GOT3 (cell line): Measurements from ENCODE around the gene RNASE8.
"Not testable (repeated sequence)": the region's sequence is repeated elsewhere in the genome, so short reads cannot be mapped to it uniquely, and the experiment has no call there.

Source experiments
- DNase-seq: peaks from one replicate; lab custom pipeline; 2025; ENCODE audit warnings: mixed read lengths; lab: John Stamatoyannopoulos, UW

The RNASE8 gene

GRCh38 chr14:21030531-21030930 lies 27.1 kb upstream of the RNASE8 start:
- DNase-seq: no peak

DNA sequence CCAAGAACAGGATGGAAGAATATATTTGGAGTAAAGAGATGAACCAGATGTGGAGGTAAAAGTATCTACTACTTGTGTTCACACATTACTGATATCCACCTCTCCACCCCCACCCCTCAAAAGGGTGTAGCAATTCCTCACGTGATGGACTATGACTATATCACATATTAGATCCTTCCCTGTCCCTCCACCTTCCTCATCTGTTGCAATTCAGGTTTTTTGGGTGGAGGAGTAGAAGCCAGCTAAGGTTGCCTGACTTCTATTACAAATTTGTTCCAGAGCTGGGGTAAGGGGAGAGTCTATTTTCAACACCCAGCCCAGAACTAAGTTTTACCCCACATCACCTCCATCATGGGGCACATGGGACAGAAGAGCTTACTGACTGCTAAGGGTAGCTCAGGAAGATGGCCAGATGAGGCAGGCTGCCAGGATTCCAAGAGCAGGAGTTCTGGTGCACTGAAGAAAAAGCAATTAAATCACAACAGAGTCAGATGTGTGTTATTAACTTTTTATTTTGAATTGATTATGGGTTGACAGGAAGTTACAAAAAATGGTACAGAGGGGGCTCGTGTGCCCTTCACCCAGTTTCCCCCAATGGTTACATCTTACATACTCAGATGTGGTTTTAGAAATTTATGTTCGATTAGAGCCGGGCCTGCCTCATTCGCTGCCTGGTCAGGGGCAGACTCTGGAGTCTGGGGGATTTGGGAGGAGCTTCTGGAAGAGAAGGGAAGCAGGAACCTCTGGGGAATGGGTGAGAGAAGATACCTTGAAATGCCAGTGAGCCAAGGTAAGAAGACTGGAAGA lies 25.1 kb upstream of the RNASE8 start:
- no peak for DNase-seq

DNA sequence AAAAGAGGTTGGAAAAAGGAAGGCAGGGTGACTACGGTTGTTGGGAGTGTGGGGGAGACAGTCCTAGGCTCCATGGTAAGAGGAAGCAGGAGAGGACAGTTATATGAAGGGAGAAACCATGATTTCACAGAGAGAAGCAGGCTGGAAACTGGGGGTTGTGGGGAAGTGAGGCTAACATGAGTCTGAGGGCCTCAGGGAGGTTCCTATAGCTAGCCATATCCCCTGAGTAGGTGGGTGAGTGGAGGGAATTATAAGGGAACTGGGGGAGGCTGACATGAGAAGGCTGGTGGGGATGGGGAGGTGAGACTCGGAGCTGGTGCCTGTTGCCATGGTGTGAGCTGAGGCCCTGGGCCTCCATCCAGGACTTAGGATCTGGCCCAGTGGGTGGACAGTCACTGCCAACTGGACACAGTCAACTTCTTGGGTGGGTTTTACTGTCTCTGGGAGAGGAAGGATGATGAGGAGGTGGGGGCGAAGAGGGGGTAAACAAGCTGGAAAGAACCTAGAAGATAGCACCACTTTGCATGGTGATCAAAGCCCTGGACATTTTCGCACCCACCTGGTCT lies 24.4 kb upstream of the RNASE8 start:
- DNase-seq: no peak

GRCh38 chr14:21034707-21035106 lies 22.9 kb upstream of the RNASE8 start, which contains the start of gene RNASE13:
RNASE13 (minus strand) TSS chr14:21034807; CDS start chr14:21034288, 519 bp downstream.
- no peak for DNase-seq

- DNase-seq: no peak
Observed at GRCh38 chr14:21036751-21037150, 20.9 kb upstream of the RNASE8 start.

- DNase-seq: no peak
Observed at GRCh38 chr14:21037156-21037555, 20.5 kb upstream of the RNASE8 start.

DNA sequence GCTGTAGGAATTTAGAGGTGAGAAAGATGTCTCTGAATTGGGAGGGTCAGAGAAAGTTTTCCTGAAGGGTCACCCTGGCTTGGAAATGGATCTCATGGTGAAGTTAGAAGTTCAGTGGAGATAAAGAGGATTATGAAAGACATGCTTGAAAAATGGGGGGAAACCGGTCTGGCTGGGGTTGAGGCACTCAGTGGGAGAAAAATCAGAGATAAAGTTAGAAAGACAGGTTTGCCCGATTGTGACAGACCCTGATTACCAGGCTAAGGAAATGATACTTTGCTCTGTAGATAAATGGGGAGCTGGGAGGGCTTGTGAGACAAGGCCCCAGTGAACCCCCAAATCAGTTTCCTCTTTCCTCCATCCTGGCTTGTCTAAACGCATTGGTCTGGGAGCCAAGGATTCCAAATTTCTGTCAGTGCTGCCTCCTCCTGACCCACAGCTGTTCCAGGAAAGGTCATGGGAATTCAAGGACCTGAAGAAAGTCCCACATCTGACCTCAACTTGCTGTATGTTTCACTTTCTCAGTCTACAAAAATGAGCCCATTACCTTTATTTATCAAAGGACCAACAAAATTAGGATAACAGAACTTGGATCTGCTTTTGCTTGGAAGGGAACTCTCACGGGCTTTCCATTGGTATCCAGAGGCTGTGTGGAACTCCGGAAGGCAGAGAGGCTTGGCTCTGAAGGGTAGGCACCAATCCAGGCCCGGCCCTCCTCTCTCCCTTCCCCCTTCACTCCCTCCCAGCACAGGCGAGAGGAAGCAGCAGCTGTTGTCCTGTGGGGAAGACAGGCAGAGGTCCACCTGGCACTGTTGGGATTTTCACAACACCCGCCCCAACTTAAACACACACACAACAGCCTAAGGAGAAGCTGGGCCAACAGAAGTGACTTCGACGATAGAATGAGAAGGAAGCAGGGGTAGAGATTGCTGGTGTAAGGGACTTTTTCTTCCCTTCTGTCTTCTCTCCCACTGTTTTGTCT lies 18.9 kb upstream of the RNASE8 start:
- no peak for DNase-seq

- DNase-seq: no peak
Observed at GRCh38 chr14:21039585-21040369, 17.8 kb upstream of the RNASE8 start.

- no peak for DNase-seq
Observed at GRCh38 chr14:21040370-21040925, 17.2 kb upstream of the RNASE8 start.

- not testable (repeated sequence) for DNase-seq
Observed at GRCh38 chr14:21040941-21041340, 16.7 kb upstream of the RNASE8 start.

- DNase-seq: no peak
Observed at GRCh38 chr14:21041676-21042433, 15.8 kb upstream of the RNASE8 start, which contains the start of gene RNASE7. RNASE7 (plus strand) TSS chr14:21042362; CDS start chr14:21042993, 631 bp downstream.

DNA sequence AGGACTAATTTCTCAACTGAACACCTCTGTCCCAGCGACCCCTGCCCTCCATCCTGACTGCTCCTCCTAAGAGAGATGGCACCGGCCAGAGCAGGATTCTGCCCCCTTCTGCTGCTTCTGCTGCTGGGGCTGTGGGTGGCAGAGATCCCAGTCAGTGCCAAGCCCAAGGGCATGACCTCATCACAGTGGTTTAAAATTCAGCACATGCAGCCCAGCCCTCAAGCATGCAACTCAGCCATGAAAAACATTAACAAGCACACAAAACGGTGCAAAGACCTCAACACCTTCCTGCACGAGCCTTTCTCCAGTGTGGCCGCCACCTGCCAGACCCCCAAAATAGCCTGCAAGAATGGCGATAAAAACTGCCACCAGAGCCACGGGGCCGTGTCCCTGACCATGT lies 14.7 kb upstream of the RNASE8 start:
- no peak for DNase-seq

DNA sequence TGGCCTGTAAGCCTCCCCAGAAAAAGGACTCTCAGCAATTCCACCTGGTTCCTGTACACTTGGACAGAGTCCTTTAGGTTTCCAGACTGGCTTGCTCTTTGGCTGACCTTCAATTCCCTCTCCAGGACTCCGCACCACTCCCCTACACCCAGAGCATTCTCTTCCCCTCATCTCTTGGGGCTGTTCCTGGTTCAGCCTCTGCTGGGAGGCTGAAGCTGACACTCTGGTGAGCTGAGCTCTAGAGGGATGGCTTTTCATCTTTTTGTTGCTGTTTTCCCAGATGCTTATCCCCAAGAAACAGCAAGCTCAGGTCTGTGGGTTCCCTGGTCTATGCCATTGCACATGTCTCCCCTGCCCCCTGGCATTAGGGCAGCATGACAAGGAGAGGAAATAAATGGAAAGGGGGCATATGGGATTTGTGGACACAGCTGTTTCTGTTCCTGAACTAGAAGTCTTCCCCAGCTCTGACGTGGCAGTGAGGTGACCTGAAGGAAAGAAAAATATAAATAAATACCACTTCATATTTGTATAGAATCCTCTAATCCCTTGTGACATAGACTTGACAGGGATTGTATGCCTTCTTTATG lies 14.1 kb upstream of the RNASE8 start:
- DNase-seq: no peak

DNA sequence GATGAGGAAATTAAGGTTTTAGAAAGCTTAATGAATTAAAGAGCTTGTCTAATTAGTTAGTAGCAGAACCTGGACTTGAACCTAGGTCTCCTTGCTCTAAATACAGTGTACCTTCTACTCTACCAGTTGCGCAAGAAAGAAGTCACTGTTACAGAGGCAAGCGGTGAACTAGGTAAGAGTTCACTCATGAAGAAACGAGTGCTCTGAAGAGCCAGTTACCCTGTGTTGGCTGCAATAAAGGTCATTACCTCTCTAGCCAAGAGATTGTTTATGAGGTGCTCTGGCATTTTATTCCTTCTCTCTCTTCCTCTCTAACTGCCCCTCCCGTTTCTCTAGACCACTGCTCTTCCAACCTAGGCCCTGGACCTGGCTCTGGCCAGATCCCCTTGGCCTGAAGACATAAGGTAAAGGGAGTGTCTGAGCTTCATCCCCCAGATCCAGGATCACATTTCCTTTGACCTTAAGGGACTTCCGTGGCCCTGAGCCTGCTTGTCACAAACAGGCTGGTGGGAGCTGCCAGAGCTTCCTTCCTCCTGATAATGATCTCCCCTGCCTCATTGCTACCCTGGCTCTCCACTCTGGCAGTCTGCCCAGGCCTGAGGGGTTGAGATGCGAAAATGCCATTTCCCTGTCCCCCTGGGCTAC lies 13.5 kb upstream of the RNASE8 start:
- no peak for DNase-seq

GRCh38 chr14:21047378-21047781 lies 10.2 kb upstream of the RNASE8 start:
- DNase-seq: no peak

DNA sequence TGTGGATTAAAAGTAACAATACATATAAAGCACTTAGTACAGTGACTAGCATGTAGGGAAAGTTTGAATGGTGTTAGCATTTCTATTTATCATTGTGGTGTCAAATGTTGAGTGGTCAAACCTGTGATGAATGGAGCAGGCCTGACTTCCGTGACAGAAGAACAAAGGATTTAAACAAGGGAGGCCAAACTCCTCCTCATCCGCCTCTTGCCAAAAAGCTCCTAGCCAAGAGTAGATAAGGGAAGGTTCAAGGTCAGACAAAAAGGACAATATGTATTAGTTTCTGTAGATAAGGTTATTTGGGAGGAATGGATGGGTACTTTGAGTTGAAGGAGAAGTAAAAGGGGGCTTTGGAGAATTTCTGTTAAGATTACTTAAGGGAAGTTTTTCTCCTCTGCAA lies 9.0 kb upstream of the RNASE8 start:
- no peak for DNase-seq

DNA sequence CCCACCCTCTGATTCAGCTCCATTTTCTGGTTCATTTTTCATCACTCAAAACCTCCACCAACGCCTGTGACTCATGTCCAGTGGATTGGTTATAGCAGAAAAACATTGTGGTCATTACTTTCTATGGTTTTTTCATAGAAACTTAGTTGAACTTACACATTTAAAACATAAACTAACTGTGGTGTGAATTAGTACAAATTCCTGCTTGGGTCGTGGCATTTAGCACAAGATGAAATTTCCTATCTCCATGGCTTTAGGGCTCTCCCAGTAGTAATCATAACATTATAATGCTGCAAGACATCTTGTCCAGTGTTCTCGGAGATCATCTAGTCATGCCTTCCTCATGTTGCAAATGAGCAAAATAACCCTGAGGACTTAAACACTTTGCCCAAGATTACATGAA lies 8.3 kb upstream of the RNASE8 start:
- DNase-seq: no peak

DNA sequence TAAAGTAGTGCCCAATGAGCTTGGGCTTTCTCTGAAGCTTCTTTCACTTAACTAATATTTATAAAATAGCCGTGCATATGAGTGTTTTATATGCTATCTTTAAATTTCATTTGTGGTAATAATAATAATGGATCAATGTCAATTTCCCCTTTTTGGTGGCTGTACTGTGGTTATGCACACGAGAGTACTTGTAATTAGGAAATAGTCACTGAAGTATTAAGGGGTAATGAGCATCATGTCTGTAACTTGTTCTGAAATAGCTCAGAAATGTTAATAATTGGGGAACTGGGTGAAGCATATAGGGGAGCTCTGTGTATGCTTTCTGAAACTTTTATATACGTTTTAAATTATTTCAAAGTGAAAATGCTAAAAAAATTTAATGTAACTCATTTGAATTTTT lies 7.0 kb upstream of the RNASE8 start:
- DNase-seq: no peak
